Stimulated activated naive CD8-positive, alpha-beta T cell treated with anti-CD3 and anti-CD28 coated beads, Interleukin-15, Interleukin-2, amounts not matched to agents 100 ng/mL and 50 ng/mL, for 24 hours (primary cell): ENCODE data around the gene MLLT3.

Source experiments
- H3K27ac Mint-ChIP-seq: one replicate; pipeline ENCODE4 v1.8.0; 2021; ENCODE audit warnings: mild to moderate bottlenecking, mixed read lengths
- H3K27me3 Mint-ChIP-seq: one replicate; pipeline ENCODE4 v1.8.0; 2021; ENCODE audit warnings: mixed read lengths
- H3K36me3 Mint-ChIP-seq: one replicate; pipeline ENCODE4 v1.8.0; 2021; ENCODE audit warnings: low read depth, mixed read lengths
- H3K4me1 Mint-ChIP-seq: one replicate; pipeline ENCODE4 v1.8.0; 2021; ENCODE audit warnings: low read depth, mixed read lengths
- H3K4me3 Mint-ChIP-seq: one replicate; pipeline ENCODE4 v1.8.0; 2021; ENCODE audit warnings: mild to moderate bottlenecking, mixed read lengths
- H3K9me3 Mint-ChIP-seq: one replicate; pipeline ENCODE4 v1.8.0; 2021; ENCODE audit warnings: mixed read lengths

MLLT3 gene

GRCh38 chr9:20326516-20326915 lies 295.8 kb downstream of the MLLT3 start:
- Mint-ChIP-seq H3K27ac (no peak overlapping the region), H3K36me3 (no peaks in the 10 kb centered on the region)

DNA sequence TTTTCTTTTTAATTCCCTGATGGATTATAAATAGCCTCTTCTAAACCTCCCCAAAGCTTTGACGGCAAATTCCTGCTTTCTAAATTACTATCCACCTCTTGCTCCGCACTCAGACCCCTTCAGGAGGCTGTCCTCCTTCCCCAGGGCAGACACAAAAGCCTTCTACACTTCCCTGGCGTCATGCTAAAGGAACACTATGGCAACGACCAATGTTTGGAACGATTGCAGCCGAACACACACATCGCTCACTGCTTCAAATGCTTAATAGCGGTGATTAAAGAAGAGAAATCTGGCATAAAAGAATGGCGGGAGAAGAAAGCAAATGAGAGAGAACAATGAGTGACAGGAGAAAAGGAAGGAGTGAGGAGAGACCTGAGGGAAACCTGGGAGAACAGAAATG lies 297.3 kb downstream of the MLLT3 start:
- H3K27me3 Mint-ChIP-seq = no peaks in the 10 kb centered on the region

More at GRCh38 chr9:20326516-20326915, 295.8 kb downstream of the MLLT3 start:
- Mint-ChIP-seq H3K4me1 (peaks cover 45% of the 10 kb centered on the region), H3K4me3 (no peak overlapping the region), H3K9me3 (no peaks in the 10 kb centered on the region), H3K27me3 (no peaks in the 10 kb centered on the region)

DNA sequence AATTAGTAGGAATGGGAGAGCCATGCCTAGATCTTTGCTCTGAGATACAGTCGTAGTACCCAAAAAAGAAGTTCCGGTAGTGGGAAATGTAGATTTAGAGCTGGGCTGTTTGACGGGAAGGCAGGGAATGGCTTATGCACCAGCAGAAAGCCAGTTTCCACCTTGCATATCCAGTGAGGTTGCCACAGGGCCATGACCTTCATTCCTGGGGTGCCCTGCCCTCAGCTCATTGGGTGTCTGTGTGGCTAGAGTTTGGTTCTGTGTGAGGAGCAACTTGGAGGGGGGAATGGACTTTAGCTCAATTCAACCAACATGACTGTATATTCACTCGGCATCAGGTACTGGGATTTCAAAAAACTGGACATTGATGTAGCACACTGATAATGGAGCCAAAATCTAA lies 300.1 kb downstream of the MLLT3 start:
- no peaks in the 10 kb centered on the region for H3K36me3 Mint-ChIP-seq
- no peaks in the 10 kb centered on the region for H3K27me3 Mint-ChIP-seq
- H3K9me3 Mint-ChIP-seq = no peaks in the 10 kb centered on the region

More for the DNA sequence above, 297.3 kb downstream of the MLLT3 start:
- H3K4me1 Mint-ChIP-seq = peaks cover 48% of the 10 kb centered on the region
- H3K27ac Mint-ChIP-seq = no peak overlapping the region
- no peak overlapping the region for H3K4me3 Mint-ChIP-seq
- H3K9me3 Mint-ChIP-seq = no peaks in the 10 kb centered on the region
- H3K36me3 Mint-ChIP-seq = no peaks in the 10 kb centered on the region

DNA sequence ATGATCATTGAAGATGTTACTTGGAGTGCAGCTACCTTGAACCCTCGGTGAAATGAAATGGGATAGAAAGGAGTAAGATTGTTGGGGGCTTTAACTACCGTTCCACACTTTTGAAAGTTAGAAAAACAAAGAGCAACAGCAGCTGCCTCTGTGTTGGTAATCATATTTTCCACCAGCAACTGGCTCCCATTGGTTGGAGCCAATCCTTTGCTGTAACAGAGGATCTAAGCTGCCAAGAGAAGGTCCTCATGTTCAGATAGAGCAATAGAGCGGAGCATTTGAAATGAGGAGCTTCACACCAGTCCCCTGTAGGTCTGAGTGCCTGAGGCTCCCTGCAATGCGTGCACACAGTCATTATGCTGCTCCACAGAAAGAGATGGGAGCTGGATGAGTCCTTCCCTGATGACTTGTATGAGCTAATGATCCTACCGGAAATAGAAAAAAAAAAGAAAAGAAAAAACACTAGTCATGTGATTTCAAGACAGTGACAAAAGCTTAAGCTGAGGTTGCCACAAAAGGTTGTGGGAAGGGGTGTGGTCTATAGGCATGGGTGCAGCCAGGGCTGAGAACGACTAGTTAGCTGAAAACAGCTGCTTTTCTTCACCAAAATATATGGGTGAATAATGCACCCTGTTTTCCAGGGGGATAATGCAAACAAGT lies 300.7 kb downstream of the MLLT3 start:
- H3K27me3 Mint-ChIP-seq = no peaks in the 10 kb centered on the region
- H3K27ac Mint-ChIP-seq = peak overlapping the region; percentile 88
- no peaks in the 10 kb centered on the region for H3K9me3 Mint-ChIP-seq
- H3K36me3 Mint-ChIP-seq = no peaks in the 10 kb centered on the region
- H3K4me1 Mint-ChIP-seq = peaks cover 80% of the 10 kb centered on the region
- H3K4me3 Mint-ChIP-seq = peak overlapping the region; percentile 49

More for the DNA sequence above, 300.1 kb downstream of the MLLT3 start:
- peak overlapping the region; percentile 88 for H3K27ac Mint-ChIP-seq
- peaks cover 74% of the 10 kb centered on the region for H3K4me1 Mint-ChIP-seq
- peak overlapping the region; percentile 49 for H3K4me3 Mint-ChIP-seq

DNA sequence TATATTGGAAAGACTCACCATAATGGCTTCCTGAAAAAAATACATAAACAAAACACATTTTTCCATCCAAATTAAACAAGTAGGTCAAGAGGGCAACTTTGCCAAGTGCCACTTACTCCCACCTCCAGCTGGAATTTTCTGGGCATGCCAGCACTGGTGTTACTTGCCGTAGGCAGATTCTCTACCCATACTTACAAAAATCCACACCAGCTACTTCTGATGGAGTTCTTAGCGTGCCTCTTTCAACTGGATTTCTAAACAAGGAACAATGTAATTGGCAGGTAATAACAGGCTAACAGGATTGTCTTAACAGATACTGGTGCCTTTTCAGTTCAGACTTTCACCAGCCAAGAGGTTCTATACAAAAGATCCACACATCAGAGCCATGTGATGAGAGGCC lies 301.4 kb downstream of the MLLT3 start:
- H3K36me3 Mint-ChIP-seq = no peaks in the 10 kb centered on the region
- peak overlapping the region; percentile 88 for H3K27ac Mint-ChIP-seq
- H3K4me1 Mint-ChIP-seq = peaks cover 87% of the 10 kb centered on the region
- no peaks in the 10 kb centered on the region for H3K9me3 Mint-ChIP-seq
- no peak overlapping the region for H3K4me3 Mint-ChIP-seq
- H3K27me3 Mint-ChIP-seq = no peaks in the 10 kb centered on the region

DNA sequence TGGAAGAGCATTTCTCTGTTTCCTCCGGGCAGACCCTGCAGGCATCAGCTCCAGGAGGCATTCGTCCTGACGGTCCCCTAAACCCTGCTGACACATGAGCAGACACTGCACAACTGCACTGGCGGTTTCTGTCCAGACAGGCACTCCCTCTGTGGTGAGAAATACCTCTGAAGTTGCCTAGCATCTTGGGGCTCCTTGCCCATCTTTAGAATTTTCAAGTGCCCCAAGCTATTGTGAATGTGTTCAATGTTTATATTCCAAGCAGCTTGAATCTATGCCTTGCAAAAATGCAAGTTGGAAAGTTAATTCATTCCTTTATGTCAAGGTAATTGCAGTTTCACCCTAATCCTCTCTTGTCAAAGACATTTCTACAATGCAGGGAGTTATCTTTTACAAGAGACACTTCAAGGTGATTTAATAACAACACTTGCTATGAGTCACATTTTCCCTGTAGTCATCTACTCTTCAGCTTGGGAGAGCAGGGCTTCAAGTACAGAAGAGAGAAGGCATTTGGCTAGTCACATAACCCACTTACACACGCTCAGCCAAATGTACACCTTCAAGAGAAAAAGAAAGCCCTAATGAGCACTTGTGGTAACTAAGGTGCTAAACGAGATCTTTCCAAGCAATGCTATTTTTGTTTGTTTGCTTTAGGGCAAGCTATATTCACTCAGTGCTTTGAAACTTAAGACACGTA lies 302.5 kb downstream of the MLLT3 start:
- Mint-ChIP-seq H3K4me3 (peak overlapping the region; percentile 35), H3K4me1 (peaks cover 97% of the 10 kb centered on the region)

DNA sequence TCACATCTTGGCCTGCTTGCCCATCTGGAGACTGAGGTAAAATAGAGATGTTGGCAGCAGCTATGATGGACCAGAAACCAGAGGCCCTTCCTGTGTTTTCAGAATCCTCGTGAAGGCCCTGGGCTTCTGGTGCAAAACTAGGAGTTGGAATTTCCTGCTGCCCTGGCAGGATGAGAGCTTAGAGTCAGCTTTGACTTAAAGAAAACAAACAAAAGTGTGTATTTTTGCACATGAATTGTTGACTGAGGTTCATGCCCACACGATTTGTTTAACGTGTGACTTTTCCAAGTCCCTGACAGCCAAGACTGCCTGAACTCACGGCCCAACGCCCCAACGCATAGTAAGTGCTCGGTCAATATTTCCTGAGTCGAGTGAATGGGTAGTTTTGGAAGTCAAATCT lies 303.1 kb downstream of the MLLT3 start:
- Mint-ChIP-seq H3K9me3 (no peaks in the 10 kb centered on the region), H3K27ac (peak overlapping the region; percentile 70), H3K4me3 (no peak overlapping the region), H3K4me1 (peaks cover 95% of the 10 kb centered on the region), H3K36me3 (no peaks in the 10 kb centered on the region), H3K27me3 (no peaks in the 10 kb centered on the region)

More for the DNA sequence above, 302.5 kb downstream of the MLLT3 start:
- no peaks in the 10 kb centered on the region for H3K36me3 Mint-ChIP-seq
- H3K9me3 Mint-ChIP-seq = no peaks in the 10 kb centered on the region
- H3K27me3 Mint-ChIP-seq = no peaks in the 10 kb centered on the region
- H3K27ac Mint-ChIP-seq = peak overlapping the region; percentile 70

DNA sequence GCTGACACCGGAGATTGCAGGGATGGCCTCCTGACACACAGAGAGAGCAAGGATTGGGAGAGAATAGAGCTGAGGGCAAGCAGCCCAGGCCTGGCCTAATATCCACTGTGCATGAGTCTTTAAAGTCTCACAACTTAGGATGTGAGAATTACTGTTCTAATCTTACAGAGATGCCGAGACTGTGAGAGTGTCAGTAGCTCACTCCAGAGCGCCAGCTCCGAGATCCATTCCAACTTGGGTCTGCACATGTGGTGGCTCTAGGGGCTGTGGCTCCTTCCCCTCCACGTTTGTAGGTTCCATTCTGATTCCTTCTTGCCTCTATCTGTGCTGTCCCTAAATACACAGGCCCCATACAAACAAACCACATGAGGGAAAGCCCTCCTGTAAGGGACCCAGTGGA lies 304.6 kb downstream of the MLLT3 start:
- no peak overlapping the region for H3K27ac Mint-ChIP-seq
- H3K36me3 Mint-ChIP-seq = no peaks in the 10 kb centered on the region
- no peaks in the 10 kb centered on the region for H3K27me3 Mint-ChIP-seq
- peaks cover 96% of the 10 kb centered on the region for H3K4me1 Mint-ChIP-seq
- no peaks in the 10 kb centered on the region for H3K9me3 Mint-ChIP-seq
- H3K4me3 Mint-ChIP-seq = no peak overlapping the region

GRCh38 chr9:20316372-20316771 lies 305.9 kb downstream of the MLLT3 start:
- H3K27ac Mint-ChIP-seq = peak overlapping the region; percentile 87
- H3K4me3 Mint-ChIP-seq = no peak overlapping the region
- H3K4me1 Mint-ChIP-seq = peaks cover 88% of the 10 kb centered on the region
- H3K27me3 Mint-ChIP-seq = no peaks in the 10 kb centered on the region
- H3K36me3 Mint-ChIP-seq = no peaks in the 10 kb centered on the region
- H3K9me3 Mint-ChIP-seq = peaks cover 5% of the 10 kb centered on the region

DNA sequence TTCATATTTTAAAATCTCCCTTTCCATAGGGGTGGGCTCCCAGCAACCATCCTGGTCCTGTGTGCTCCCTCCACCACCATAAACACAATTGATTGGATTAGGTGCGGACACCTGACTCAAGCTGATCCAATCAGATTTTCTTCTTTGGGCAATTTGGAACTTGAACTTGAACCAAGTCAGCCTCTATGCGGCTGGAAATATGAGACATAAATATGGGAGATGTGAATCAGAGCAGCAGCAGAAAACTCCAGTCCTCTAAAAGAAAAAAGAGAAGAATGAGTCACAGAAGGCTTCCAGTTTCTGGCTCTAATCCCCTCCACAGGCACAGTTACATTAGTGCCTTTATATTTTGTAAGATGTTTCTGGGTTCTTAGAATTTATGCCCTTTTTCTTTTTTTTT lies 306.6 kb downstream of the MLLT3 start:
- Mint-ChIP-seq H3K4me1 (peaks cover 81% of the 10 kb centered on the region), H3K27ac (peak overlapping the region; percentile 87), H3K36me3 (no peaks in the 10 kb centered on the region), H3K9me3 (peaks cover 5% of the 10 kb centered on the region), H3K4me3 (peak overlapping the region; percentile 27), H3K27me3 (no peaks in the 10 kb centered on the region)

DNA sequence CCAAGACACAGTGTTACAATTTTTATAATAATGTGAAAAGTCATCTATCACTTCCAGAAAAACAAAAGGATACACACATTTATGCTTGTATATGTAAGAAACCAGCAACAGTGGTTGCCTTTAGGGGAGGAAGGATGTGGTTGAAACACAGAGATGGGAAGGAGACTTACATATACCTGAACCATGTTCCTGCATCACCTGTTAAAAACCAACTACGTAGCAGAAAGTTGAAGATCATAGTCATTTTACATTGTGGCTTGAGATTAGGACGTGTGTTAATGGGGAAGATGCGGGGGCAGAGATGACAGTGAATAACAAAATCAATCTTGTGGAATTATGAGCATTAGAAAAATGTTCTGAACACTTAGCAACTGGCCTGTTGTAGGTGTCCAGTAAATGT lies 307.3 kb downstream of the MLLT3 start:
- H3K27me3 Mint-ChIP-seq = no peaks in the 10 kb centered on the region
- H3K4me3 Mint-ChIP-seq = peak overlapping the region; percentile 2
- no peaks in the 10 kb centered on the region for H3K36me3 Mint-ChIP-seq
- H3K4me1 Mint-ChIP-seq = peaks cover 74% of the 10 kb centered on the region
- H3K27ac Mint-ChIP-seq = peak overlapping the region; percentile 87
- peaks cover 5% of the 10 kb centered on the region for H3K9me3 Mint-ChIP-seq

- H3K9me3 Mint-ChIP-seq = peaks cover 5% of the 10 kb centered on the region
Observed at GRCh38 chr9:20313415-20313814, 308.9 kb downstream of the MLLT3 start.

DNA sequence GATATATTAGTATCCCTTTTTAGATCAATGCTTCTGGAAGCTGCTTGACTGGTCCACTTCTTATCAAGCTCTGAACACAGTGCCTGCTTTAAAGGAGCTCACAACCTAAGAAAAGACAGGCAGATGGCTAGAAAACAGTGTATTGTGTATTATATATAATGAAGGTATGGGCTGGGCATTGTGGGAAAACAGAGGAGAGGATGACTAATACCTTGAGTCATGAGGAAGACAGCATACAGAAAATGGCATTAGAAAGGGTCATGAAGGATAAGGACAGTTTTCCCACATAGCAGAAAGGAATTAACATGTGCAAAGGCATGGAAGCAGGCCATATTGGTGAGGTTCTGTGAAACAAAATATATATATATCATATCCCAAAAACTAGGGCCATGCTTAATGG lies 309.6 kb downstream of the MLLT3 start:
- no peaks in the 10 kb centered on the region for H3K27me3 Mint-ChIP-seq
- no peak overlapping the region for H3K27ac Mint-ChIP-seq
- H3K9me3 Mint-ChIP-seq = peaks cover 5% of the 10 kb centered on the region
- no peaks in the 10 kb centered on the region for H3K36me3 Mint-ChIP-seq
- H3K4me3 Mint-ChIP-seq = no peak overlapping the region
- peaks cover 51% of the 10 kb centered on the region for H3K4me1 Mint-ChIP-seq

More at GRCh38 chr9:20313415-20313814, 308.9 kb downstream of the MLLT3 start:
- H3K36me3 Mint-ChIP-seq = no peaks in the 10 kb centered on the region
- H3K27ac Mint-ChIP-seq = no peak overlapping the region
- H3K4me3 Mint-ChIP-seq = no peak overlapping the region
- H3K27me3 Mint-ChIP-seq = no peaks in the 10 kb centered on the region
- H3K4me1 Mint-ChIP-seq = peaks cover 58% of the 10 kb centered on the region

DNA sequence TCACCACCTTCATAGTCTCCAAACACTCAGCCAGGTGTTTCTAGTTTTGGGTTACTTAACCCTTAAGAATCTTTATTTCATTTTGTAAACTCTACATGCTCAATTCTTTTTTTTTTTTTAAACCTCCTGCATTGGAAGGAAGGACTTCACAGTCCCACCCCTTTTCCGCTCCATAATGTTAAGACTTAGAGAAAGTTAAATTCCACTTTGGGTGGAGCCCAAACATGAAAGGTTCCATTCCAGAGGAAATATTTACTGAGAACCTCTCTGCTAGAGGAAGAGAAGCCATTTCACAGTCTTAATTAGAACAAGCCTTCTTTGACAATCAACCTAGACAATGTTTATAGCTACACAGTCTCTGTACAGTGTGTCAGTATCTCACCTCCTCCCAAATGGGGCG lies 312.3 kb downstream of the MLLT3 start:
- no peaks in the 10 kb centered on the region for H3K36me3 Mint-ChIP-seq
- H3K27ac Mint-ChIP-seq = no peak overlapping the region
- H3K4me3 Mint-ChIP-seq = no peak overlapping the region
- H3K27me3 Mint-ChIP-seq = no peaks in the 10 kb centered on the region
- H3K9me3 Mint-ChIP-seq = peaks cover 5% of the 10 kb centered on the region
- H3K4me1 Mint-ChIP-seq = peaks cover 27% of the 10 kb centered on the region

DNA sequence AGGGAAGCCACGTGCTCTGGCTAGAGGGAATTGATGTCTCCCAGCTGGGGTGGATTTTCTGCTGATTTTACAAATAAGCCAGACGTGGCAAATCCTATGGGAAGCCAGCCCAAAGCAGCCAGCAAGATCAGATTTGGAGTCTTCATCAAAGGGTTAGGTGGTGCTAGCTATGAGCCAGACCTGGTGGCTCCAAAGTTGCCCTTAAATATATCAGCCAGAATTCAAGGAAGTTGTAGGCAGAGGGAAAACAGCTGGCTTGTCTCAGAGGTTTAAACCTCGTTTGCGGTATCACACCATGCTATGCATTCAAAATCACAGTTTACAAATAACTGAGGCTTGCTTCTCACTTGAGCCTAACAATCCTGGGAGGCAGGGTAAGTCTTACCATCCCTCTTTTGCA lies 313.2 kb downstream of the MLLT3 start:
- peaks cover 20% of the 10 kb centered on the region for H3K4me1 Mint-ChIP-seq
- no peak overlapping the region for H3K4me3 Mint-ChIP-seq
- no peak overlapping the region for H3K27ac Mint-ChIP-seq
- no peaks in the 10 kb centered on the region for H3K36me3 Mint-ChIP-seq
- no peaks in the 10 kb centered on the region for H3K27me3 Mint-ChIP-seq
- H3K9me3 Mint-ChIP-seq = peaks cover 5% of the 10 kb centered on the region
